GM19099 (cell line): ENCODE data around the gene GPS1.
A peak's percentile ranks its signal among the peaks of the same experiment; 100 is the strongest.

Source experiments
- POLR2A ChIP-seq: IDR thresholded peaks from 3 replicates; pipeline ENCODE4 v1.6.1; 2011; ENCODE audit warnings: low read depth; ENCODE audit not compliant: insufficient read length; ENCODE audit errors: extremely low read depth

Gene GPS1

DNA sequence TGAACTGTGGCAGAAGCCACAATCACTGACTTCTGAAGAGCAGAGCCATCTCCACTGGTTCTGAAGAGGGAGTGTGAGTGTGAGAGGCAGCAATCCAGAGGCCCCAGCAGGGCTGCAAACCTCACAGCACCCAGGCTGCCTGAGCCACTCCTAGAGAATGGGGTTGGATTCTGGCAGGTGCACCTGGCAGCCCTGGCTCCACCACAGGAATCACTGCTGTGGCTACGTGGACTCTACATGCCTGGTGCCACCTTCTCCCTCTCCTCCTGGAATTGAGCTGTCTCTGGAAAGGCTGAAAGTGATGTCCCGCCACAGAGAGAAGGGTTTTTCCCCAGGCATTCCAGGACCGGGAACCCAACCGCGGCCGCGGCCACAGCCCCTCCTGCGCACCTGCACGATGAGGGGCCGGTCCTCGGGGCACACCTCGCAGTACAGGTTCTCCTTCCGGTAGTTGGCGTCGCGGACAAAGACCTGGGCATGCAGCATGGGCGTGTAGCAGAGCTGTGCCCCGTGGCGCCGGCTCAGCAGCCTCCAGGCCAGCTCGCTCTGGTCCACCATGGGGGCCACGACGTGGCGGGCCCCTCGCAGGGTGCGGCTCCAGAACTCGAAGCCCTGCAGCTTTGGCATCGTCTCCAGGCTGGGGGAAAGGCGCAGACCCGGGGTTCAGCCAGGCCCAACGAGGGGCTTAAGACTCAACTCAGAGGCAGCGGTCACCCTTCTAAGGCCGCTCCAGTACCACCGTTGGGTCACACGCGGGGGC lies 12.9 kb downstream of the GPS1 start:
- no peak for TF ChIP-seq POLR2A

DNA sequence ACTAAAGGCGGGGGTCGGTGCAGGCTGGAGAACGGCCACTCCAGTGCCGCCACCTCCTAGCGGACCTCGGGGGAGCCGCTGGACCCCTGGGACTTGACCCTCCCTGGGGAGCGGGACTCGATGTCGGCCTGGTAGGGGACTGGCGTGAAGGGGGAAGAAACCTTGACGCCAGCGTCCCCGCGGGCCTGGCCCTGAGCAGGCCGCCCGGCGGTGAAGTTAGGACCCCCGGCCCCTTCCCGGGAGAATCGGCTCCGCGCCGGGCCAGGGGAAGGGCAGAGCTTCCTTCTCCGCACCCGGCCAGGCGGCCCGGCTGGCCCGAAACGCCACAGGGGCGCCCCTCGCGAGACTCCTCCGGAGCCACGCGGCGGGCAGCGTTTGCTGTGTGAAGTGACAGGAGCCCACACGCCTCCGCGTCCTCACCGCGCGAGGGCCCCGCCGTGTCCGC lies 13.5 kb downstream of the GPS1 start:
- TF ChIP-seq POLR2A: no peak

DNA sequence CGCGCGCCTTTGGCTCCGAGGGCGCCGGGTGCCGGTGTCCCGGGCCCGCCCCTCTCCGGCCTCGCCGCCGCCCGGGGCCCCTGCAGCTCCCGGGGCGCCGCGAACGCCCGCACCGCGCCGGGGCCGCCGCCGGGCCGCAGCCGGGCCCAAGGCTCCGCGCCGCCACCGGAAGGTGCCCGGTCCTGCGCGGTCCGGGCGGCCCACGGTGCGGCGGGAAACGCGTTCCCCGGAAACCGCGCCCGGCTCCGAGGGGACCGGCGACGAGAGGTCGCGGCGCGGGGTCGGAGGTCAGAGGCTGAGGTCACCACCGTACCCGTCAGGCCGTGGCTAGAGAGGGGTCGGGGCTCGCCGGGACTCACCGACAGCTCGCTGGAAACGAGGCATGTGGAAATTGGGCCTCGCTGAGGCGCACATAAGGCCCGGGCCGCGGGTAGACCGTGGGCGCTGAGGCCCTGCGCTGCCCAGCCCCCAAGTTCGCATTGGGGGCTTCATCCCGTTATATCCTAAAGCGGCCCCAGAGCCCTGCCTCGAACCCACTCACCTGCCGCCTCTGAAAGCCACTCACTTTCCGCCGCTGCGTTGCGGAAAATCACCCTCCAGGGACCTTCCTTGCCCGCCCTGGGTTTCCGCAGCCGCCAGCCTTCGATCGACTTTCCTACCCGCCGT lies 14.1 kb downstream of the GPS1 start, which contains the start of gene DUS1L:
TSS of gene DUS1L (minus strand) at position 167 of the 666 bp plus-strand sequence. CDS start 745 bp downstream, outside the sequence.
- peak; percentile 73 for TF ChIP-seq POLR2A

DNA sequence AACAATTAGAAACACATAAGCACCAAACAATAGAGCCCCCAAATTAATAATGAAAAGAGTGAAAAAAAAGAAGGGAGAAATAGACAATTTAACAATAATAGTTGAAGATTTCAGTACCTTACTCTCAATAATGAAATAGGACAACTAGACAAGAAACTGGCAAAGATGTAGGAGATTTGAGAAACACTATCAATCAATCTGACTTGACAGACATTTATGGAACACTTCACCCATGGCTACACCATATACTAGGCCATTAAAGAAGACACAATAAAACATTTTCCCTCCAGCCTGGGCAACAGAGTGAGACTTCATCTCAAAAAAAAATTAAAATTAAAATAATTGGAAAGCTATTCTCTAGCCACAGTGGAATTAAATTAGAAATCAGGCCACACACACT lies 18.9 kb downstream of the GPS1 start:
- no peak for TF ChIP-seq POLR2A

DNA sequence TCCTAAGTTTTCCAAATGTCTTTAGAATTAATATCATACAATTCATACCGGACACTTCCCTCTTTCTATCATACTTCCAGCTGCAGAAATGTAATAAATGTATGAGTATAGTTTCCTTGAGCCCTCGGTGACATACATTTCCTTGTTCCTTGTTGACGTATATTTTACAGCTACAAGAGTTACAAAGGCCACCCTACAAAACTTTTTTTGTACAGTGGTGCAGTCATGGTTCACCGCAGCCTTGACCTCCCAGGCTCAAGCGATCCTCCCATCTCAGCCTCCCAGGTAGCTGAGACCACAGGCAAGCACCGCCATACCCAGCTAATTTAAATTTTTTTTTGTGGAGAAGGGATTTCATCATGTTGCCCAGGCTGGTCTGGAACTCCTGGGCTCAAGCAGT lies 21.1 kb downstream of the GPS1 start:
- TF ChIP-seq POLR2A: no peak

DNA sequence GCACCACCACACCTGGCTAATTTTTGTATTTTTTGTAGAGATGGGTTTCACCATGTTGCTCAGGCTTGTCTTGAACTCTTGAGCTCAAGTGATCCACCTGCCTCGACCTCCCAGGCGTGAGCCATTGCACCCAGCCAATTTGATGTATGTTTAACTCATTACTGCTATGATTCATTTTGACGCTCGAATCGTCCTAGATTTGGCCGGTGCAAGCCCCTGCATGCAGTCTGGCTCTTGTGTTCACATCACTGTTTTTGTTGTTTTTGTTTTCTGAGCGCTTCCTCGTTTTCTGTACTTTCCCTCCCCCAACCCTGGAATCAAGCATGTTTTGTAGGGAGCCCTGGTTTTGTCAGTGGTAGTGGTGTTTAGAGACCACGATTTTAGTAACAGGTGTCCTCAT lies 21.7 kb downstream of the GPS1 start:
- TF ChIP-seq POLR2A: no peak

DNA sequence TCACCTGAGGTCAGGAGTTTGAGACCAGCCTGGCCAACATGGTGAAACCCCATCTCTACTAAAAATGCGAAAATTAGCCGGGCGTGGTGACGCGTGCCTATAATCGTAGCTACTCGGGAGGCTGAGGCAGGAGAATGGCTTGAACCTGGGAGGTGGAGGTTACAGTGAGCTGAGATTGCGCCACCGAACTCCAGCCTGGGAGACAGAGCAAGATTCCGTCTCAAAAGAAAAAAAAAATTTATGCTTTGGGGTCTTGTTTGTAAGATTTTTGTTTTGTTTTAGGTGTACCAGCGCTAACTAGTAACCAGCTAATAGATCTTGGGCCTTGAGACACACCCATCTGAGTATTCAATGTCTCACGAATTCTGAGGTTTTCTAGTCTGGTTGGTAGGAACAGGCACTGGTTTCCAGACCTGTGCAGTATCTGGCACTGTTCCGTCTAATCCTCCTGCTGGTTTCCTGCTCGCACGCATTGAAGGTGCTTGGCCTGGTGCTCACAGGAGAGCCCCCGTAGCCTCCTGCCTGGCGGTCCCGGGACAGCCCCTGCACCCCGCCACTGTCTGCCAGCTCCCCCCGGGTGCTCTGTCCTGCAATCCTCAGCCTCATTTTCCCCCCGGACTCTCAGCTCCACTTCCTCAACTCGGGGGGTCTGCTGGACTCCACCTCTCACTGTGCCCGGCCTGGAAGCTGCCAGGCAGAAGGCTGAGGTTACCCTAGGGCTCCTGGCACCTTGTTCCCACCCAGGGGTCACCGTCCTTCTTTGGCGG lies 24.5 kb downstream of the GPS1 start:
- TF ChIP-seq POLR2A: no peak

DNA sequence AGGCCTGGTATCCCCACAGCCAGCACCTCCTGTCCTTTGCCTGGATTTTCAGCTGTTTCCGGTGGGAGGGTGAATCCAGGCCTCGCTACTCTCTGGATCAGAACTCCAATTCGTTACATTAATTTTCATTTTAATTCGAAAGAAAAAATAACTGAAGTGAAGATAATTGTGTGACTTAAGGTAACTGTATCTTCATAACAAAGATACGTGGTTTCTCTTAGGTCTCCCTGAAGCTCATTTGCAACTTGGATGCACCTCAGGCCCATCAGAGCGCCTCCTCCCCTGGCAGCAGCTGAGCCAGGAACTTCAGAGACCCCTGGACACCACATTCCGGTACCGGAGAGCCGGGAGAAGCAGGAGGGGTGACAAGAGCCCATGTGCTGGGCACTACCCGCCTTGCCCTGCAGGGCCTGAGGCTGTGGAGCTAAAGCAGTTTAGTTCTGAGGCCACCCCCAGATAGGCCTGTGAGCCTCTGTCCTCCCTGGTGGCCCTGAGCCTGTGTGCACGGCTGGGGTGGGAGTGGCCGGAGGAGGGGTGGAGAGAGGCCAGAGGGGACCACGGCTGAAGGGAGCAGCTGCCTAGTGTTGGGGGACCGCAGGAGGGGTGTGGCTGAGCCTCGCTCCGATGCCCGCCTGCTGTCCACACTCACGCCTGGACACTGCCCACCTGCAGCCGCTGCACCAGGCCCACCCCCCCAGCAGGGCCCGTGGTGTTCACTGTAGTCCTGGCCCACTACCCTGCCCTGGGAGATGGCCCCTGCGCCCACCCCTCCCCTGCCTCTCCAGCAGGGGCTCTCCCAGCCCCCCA lies 25.3 kb downstream of the GPS1 start:
- peak; percentile 12 for TF ChIP-seq POLR2A

DNA sequence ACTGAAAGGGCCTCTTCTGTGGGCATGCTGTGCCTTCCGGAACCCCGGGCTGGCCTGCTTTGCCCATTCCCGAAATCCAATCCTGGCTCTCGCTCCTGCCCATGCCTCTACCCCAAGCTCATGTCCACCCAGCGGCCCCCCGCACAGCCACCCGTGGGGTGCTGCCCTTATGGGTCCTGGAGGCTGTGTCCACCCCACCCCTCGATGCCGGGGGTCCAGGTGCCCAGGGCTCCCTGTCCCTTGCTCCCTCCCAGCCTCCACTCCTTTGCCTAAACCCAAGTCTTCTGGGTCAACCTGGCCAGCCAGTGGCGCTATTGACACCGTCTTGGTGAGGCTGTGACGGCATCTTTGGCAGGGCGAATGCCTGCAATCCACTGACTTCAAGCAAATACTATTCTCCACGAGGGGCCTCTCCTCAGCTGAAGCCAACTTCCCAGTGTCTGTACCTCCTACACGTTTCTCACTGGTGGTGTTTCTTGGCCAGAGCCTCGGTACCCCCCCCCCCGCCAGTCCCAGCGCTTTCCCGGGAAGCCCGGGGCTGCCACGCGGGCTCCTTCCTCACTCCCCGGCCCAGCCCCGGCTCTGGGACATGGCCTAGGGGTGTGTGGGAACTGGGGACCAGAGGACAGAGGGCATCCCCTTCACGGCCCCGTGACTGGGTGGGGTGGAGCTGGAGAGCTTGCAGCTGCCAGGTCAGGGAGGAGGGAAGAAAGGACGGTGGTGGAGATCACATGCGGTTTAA lies 26.1 kb downstream of the GPS1 start:
- TF ChIP-seq POLR2A: no peak

DNA sequence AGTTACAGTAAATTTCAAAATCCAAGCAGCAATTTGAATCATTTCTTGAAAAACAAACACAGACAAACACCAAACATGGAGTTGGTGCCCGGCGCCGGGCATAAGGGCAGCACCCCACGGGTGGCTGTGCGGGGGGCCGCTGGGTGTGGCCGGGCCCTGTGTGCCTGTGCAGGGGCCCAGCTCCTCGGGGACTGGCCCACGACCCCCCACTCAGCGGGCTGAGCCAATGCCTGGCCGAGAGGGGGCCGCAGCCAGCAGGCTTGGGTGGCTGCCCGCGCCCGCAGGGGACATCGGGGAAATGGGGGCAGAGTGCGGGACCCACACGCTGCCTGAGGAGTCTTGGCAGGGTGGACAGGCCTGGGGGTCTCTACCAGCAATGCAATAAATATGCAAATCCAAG lies 26.7 kb downstream of the GPS1 start:
- no peak for TF ChIP-seq POLR2A

DNA sequence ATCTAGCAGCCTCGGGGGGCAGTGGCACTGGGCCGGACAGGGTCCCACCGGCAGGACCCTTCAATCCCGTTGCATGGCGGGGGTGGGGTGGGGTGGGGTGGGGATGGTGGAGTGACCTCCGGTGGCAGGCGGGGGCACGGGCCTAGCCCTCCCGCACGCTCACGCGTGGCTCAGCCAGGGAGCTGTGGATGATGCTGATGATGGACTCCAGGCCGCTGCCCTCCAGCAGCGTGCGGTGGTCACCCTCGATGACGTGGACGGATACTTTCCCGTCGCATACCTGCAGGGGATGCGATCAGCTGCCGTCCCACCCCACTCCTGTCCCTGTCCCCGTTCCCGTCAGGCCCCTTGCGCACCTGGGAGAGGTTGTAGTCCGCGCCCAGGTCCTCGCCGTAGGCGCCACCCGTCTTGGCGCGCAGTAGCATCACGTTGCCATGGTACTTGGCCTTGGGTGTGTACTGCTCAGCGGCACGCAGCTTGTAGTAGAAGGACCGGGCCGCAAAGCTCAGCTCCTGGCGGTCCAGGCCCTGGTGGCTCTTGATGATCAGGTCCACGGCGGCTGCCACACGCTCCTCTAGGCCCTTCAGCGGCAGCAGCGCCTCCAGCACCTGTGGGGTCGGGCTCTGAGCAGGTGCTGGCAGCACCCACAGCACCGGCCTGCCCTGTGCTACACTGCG lies 27.4 kb downstream of the GPS1 start:
- TF ChIP-seq POLR2A: no peak

DNA sequence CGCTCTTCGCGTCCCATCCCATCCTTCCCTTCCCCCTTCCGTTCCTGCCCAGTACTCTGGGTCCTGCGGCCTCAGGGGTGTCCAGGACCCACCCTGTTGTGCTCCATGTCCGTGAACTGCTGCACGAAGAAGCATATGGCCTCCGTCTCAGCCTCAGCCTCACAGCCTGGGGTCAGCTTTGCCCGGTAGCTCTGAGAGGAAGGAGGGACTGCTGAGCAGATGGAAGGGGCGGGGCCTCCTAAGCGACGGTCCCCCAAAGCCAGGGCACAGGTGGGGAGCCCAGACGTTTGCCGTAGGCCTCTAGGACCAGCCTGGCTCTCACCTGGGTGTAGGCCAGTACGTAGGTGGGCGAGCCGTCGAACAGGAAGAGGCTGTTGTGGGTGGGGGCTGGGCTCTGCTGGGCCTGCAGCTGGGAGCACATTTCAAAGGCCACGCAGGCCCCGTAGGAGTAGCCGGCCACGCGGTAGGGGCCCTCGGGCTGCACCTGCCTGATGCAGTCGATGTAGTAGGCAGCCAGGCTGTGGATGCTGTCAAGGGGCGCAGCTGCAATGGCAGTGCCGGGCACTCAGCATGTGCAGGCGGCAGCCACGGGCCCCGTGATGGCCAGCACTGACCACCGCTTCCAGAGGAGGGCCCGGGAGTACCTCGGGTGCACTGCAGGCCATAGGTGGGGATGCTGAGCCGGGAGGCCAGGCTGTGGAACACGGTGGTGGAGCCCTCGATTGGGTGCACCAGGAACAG lies 28.5 kb downstream of the GPS1 start:
- no peak for TF ChIP-seq POLR2A
